Measurements from ENCODE around the gene TBC1D8.

DNA sequence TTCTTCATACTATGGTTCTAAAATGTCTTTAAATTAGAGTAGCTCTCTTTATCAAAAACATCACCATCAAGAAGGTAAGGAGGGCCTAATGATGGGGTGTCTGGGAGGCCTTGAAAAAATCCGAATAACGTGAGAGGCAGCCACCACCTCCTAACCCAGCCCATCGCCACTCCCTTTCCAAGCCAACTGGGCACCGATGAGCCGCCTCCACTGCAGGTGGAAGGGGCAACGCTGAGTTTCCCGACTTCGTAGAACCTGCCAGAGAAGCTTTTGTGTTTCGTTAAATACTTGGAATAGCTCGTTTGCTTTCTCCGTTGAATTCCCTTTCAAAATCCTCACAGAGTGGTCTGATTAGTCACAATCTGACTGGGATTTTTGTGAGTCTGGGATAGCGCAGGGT lies 171.1 kb downstream of the TBC1D8 start:
- TF ChIP-seq, protein P1, sequence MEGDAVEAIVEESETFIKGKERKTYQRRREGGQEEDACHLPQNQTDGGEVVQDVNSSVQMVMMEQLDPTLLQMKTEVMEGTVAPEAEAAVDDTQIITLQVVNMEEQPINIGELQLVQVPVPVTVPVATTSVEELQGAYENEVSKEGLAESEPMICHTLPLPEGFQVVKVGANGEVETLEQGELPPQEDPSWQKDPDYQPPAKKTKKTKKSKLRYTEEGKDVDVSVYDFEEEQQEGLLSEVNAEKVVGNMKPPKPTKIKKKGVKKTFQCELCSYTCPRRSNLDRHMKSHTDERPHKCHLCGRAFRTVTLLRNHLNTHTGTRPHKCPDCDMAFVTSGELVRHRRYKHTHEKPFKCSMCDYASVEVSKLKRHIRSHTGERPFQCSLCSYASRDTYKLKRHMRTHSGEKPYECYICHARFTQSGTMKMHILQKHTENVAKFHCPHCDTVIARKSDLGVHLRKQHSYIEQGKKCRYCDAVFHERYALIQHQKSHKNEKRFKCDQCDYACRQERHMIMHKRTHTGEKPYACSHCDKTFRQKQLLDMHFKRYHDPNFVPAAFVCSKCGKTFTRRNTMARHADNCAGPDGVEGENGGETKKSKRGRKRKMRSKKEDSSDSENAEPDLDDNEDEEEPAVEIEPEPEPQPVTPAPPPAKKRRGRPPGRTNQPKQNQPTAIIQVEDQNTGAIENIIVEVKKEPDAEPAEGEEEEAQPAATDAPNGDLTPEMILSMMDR (IDR thresholded peaks at IDR 0.05; ENCODE audit: low read depth, low read length): no peak
- TF ChIP-seq MYC (IDR thresholded peaks at IDR 0.05; ENCODE audit: low read depth, low read length): no peak

All from NB4 (cell line).